ENCODE data around the gene TMOD3.

- TF ChIP-seq POLR2A (IDR thresholded peaks at IDR 0.05) (no peak), CTCF (IDR thresholded peaks at IDR 0.05) (no peak)
Observed at GRCh38 chr15:51837792-51838251, 8.4 kb downstream of the TMOD3 start.

Measured in esophagus squamous epithelium (tissue), 4 donors.